Sigmoid colon (tissue), 3 donors: ENCODE data around the gene RGS7.

Experiments
- POLR2A ChIP-seq, 2 donors: fragments of 450-650 bp; IDR thresholded peaks; one replicate each; pipeline ENCODE4 v1.6.1; 2016; ENCODE audit warnings: antibody characterized with exemption in 2 of 2, mild to moderate bottlenecking in 2 of 2, moderate library complexity in 2 of 2
- TF ChIP-seq, protein P1 (sequence below), 4 experiments: fragments of 450-650 bp in 3 of 4; fragments of 200-600 bp in 1 of 4; IDR thresholded peaks; one replicate each; pipeline ENCODE4 v1.5.1; 2016 to 2019; ENCODE audit warnings: antibody characterized with exemption in 4 of 4, mild to moderate bottlenecking in 3 of 4, moderate library complexity in 2 of 4

DNA sequence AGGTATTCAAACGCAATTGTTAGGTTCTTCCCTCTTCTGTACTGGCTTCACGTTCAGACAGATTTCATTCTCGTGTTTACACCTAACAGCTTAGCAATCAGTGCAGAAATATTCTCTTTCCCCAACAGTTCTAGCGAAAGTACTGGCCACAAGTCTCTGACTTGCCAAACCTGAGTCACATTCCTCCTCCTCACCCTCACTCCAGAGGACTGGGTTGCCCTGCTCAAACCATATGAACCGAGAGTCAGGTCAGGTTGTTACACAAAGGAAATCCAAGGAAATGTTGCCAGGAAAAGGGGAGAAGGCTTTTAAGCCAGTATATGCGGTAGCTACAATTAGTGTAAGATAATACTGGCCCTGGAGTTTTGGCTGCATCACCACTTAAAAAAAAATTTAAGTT, 282.5 kb downstream of the RGS7 start:
- TF ChIP-seq, protein P1, sequence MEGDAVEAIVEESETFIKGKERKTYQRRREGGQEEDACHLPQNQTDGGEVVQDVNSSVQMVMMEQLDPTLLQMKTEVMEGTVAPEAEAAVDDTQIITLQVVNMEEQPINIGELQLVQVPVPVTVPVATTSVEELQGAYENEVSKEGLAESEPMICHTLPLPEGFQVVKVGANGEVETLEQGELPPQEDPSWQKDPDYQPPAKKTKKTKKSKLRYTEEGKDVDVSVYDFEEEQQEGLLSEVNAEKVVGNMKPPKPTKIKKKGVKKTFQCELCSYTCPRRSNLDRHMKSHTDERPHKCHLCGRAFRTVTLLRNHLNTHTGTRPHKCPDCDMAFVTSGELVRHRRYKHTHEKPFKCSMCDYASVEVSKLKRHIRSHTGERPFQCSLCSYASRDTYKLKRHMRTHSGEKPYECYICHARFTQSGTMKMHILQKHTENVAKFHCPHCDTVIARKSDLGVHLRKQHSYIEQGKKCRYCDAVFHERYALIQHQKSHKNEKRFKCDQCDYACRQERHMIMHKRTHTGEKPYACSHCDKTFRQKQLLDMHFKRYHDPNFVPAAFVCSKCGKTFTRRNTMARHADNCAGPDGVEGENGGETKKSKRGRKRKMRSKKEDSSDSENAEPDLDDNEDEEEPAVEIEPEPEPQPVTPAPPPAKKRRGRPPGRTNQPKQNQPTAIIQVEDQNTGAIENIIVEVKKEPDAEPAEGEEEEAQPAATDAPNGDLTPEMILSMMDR (IDR thresholded peaks at IDR 0.05): no peak
- TF ChIP-seq POLR2A (IDR thresholded peaks at IDR 0.05): no peak
